Right kidney (tissue), 1 donor: Measurements from ENCODE around the gene KAZN.

Experiments used
- DNase-seq: peaks from one replicate; pipeline ENCODE4 v3.0.0-alpha.2; 2016

The KAZN gene

DNA sequence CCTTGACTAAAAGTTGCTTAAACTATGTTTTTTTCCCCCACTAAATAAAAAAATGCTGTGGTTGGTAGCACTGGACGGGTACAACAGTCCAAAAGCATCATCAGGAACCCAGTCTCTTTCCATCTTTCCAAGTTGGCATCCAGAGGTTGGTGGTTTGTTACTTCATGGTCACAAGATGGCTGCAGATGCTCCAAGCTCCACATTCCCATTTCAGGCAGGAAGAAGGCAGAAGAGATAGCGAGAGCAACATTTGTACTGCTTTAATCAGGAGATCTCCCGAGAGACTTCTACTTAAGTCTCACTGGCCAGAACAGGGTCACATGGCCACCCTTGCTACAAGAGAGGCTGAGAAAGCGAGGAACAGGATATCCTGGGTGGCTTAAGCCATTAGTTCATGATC, 230.2 kb downstream of the KAZN start:
- no peak for DNase-seq

DNA sequence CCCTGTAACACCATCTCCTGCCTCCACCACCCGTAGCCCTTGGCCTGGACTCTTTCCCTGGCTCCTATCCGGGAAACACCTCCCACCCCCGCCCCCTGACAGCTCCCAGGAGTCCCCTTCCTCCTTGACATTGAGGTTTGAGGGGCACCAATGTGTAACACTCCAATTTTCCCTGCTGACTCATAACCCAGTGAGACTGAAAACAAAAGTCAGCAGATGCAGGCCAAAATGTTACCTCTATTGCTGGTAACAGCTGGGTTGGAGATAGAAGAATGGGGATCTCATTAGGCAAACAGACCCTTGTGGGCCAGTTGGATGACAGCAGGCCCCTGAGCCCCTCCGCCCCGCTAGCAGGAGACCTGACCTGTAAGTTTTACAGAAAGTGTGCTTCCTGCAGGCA, 237.2 kb downstream of the KAZN start:
- DNase-seq: no peak

GRCh38 chr1:14836426-14837140, 238.1 kb downstream of the KAZN start:
- DNase-seq: no peak

- DNase-seq: no peak
These were observed 241.9 kb downstream of the KAZN start for GRCh38 chr1:14840374-14840773.

DNA sequence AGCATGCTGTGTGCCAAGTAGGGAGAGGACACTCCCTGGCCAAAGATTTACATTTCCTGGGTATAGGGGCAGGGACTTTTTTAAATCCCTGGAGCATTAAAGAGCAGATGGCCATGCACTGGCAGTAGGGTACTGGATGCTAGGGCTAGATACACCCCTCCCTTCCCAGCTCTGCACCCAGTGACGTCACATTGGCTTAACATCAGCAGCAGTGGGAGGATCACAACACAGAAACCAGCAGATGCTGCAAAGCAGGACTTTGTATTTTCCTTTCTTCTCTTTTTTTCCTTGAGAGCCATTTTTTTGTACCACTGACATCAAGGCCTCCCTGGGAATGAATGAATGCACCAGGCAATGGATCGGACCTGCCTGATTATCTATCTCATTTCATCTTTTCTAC, 243.0 kb downstream of the KAZN start:
- DNase-seq: no peak

- no peak for DNase-seq
These were observed 243.5 kb downstream of the KAZN start for GRCh38 chr1:14841951-14842350.

DNA sequence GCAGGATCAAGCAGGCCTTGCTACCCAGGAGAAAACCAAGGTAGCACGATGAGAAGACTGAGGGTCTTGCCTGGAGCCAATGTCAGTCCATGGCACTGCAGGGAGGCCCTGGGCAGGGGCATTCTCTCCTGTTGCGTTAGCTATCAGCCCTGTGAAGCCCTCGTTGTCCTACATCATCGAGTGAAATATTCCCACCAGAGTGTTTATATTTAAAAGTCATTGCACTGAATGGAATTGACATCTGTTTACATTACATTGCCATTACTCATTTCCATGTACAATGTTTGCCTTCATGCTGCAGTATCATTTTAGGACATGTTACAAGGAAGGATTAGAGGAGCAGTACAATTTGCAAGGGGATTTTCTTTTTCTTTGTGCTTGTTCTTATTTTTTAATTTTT, 243.9 kb downstream of the KAZN start:
- DNase-seq: no peak

GRCh38 chr1:14842891-14843290, 244.4 kb downstream of the KAZN start:
- DNase-seq: no peak

DNA sequence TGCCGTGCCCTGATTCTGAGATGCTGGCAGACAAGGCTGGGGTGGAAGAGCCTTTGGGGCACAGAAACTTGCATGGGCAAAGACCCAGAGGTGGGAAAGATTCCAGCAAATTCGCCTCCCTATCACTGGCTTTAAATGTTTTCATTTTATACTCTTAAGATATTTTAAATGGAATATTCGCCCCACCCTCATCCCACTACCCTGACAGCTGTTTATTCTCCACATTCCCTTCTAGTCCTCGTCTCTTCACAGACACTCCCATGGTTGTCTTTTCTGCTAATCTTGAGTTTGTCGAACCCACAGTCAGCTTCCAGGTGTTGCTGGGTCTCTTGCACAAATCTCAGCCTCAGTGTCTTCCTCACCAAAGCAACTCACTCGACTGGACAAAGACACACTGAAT, 245.0 kb downstream of the KAZN start:
- no peak for DNase-seq

DNA sequence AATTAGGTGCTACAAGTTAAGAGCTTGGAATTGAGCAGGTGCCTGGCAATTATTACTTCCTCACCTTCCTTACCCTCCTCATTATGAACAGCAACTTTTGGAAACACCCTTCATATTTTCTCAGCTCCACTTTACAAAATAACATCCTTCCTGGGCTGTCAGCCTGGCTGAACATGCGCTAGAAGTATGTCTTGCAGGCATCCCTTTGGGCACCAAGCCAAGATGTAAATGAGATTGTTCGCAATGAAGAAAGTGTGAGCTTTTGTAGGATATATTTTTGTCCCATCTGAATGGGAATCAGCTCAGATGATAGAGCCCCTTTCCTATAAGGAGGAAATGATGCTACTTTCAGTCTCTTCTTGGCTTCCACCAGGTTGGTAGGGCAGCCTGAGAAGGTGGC, 245.9 kb downstream of the KAZN start:
- DNase-seq: no peak

GRCh38 chr1:14844923-14845617, 246.6 kb downstream of the KAZN start:
- no peak for DNase-seq

DNA sequence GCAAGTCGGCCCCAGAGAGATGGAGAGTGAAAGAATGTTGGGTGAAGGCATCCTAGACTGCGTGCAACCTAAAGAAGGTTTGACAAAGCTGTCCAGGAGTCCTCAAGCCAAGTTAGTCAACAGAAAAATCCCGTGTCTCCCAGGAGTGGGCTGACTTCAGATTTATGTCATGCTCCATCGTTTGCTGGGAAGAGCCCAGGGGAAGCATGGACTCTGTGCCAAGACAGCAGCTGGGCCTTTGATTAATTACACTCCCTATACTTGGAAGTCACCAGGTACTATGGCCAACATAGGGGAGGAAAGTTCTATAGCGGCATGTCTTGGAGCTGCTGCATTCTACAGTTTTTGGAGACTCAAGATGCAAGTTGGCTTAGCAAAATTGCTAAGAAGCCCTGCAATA, 247.4 kb downstream of the KAZN start:
- DNase-seq: no peak

DNA sequence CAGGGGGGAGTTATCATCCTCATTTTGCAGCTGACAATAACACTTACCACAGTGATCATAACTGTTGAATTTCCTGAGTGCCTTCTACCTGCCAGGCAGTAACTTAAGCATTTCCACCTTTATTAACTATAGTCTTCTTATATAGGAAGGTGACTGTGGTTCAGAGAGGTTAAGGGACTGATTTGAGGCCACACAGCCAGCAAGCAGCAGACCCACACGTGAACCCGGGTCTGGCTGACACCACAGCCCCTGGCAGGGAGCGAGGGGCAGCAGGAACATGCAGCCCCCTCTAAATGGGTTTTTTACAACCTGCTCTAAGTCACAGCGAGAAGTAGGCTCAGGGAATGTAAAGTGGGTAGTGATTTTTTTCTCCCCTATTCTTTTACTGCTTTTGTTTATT, 248.2 kb downstream of the KAZN start:
- no peak for DNase-seq

DNA sequence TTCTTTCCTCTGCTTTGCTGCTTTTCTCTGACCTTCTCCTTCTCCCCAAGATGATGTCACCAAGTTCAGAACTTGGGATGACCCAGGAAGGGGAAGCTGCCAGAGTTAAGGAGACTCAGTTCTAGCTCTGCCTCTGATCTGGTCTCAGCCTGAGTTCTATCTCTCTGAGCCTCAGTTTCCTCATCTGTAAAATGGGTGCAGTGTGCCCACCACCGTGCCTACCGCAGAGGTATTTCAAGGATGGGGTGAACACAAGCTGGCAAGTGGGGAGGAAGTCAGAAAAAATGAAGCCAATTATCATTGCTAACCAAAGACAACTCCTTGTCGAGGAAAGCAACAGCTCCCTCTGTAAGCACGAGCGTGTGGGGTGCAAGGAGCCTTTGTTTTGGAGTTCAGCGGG, 249.7 kb downstream of the KAZN start:
- DNase-seq: no peak

- peak; percentile 51 for DNase-seq
These were observed 250.1 kb downstream of the KAZN start for GRCh38 chr1:14848625-14849024.

GRCh38 chr1:14849038-14849437, 250.6 kb downstream of the KAZN start:
- no peak for DNase-seq

- no peak for DNase-seq
These were observed 252.1 kb downstream of the KAZN start for GRCh38 chr1:14850563-14850962.

DNA sequence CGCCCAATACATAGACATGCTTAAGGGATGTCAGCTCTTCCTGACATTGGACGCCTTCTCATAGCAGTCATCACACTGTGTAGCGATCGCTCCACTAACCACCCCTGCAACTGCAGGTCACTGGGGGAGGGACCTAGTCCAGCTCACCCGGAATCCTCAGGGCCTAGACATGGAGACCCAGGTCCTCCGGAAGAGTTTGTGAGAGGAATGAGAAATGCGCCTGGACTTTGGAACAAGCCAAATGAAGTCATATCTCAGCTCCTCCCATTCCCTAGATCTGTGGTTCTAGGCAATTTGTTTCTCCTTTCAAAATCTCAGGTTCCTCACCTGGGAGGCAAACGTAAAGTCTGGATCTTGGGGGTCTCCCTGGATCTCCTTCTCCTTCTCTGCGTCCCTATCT, 253.3 kb downstream of the KAZN start:
- DNase-seq: no peak

DNA sequence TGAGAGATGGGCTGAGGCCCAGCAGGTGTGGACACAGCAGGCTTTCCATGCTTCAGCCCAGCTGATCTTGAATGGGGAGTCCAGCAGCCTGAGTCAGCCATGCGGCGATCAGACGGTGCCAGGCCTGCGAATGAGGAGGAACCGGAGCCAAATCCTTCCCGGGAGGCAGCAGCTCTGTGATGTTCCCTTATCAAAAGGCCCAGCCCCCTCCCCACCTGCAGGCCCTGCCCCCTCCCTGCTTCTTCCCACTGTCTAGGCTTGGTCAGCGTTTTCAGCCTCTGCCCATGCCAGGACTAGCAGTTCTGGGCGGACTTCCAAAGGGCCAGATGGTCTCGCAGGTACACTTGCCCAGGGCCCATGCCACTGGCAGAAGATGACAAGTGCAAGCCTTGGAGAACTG, 253.8 kb downstream of the KAZN start:
- no peak for DNase-seq

DNA sequence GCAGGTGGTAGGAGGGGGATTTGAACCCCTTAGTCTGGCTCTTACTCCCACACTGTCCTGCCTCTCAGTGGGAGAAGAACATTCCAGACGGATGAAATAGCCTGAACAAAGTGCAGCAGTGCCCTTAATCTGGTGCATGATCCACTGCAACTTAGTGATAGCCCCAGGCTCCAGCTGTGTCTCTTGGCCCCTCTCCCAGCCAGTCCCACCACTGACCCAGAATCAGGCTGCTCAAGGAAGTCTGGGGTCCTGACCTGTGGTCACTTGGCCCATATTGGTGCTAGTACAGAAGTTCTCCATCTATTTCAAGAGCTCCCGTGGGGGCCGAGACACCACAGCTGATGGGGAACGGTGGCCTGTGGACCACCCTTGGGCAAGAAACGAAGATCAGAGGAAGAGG, 255.0 kb downstream of the KAZN start:
- DNase-seq: no peak

DNA sequence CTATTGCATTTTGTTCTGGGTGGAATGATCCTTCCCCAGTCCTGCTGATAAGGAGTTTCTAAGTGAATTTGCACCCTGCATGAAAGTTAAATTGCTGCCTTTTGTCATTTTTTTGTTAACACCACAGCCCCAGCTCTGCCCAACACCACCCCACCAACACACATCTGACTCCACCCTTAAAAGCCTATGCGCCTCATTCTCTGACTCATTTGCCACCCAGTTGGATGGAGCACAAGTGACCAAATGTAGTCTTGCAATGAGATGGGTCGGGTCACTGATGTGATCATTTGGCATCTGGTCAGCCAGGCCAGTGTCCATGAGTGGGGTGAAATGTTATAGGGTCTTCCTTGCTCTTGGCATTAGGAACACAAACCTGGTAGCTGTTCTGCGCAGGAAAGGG, 256.8 kb downstream of the KAZN start:
- no peak for DNase-seq

DNA sequence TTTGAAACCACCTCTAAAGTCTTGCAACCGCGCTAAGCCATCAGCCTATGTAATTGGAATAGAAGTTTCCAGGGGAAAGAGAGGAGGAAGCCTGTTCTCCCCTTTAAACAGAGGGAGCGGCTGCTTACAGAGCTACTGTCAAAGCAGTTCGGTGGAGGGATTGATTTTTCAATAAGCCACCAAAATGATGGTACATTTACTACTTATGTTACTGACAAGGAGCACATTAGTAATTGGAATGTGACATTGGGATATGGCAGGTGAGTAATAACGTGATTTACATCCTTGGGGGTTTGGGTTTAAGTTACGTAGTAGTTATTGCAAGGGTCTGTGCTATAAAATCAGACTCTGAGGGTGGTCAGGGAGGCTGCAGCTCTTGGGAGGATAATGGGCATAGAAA, 257.3 kb downstream of the KAZN start:
- DNase-seq: no peak

DNA sequence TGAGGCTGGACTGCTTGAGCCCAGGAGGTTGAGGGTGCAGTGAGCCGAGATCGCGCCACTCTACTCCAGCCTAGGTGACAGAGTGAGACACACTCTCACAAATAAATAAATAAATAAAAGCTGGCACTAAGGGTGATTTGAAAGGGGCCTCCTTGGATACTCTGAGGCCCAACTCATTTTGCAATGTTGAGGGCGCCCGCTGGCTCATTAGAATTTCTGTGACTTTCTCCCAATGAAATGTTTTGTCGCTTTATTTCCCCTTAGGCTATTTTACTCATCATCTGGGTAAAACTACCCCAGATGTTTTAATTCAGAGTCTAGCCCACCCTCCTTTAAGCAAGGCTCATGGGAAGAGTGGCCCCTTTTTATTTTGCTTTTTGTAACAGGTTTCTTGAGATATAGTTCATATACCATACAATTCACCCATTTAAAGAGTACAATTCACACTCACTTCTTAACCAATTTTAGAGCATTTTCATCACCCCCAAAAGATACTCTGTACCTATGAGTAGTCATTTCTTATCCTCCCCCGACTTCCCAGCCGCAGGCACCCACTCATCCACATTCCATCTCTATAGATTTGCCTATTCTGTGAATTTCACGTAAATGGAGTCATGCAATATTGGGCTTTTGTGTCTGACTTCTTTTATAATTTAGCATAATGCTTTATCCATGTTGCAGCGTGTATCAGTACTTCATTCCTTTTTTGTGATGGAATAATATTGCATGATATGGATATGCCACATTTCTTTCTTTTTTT, 259.1 kb downstream of the KAZN start:
- DNase-seq: no peak
